ENCODE measurements around the gene TMEM131.
"Not testable (repeated sequence)": the region's sequence is repeated elsewhere in the genome, so short reads cannot be mapped to it uniquely, and the experiment has no call there.

The TMEM131 gene

DNA sequence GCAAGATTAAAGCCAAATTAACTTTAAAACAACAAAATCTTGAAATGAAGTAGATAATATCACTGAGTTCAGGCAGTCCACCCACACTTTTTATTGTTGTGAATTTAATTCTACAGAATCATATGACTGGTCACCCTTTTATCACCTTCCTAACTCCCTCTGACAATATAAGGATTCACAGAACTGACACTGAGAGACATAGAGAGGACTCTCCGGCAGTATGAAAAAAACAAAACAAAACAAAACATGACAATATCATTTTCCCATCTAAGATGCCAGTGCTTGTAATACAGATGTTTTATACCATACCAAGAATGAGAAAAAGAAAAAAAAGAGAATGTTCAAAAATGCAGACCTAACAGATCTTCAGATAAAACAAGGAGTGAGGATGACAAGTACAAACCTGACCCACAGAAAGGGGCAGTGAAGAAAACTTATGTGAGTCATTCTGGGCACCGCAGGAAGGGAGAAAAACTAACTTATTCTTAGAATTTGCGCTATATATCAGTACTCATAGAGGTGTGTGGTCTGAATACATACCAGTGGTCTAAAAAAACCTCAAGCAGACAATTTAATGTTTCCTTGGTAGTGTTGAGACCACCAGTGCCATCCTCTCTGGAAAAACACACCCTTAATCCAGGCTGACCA lies 145.7 kb downstream of the TMEM131 start:
- ChIA-PET CTCF (no interaction called here), POLR2A (no interaction called here)
- TF ChIP-seq, protein P1, sequence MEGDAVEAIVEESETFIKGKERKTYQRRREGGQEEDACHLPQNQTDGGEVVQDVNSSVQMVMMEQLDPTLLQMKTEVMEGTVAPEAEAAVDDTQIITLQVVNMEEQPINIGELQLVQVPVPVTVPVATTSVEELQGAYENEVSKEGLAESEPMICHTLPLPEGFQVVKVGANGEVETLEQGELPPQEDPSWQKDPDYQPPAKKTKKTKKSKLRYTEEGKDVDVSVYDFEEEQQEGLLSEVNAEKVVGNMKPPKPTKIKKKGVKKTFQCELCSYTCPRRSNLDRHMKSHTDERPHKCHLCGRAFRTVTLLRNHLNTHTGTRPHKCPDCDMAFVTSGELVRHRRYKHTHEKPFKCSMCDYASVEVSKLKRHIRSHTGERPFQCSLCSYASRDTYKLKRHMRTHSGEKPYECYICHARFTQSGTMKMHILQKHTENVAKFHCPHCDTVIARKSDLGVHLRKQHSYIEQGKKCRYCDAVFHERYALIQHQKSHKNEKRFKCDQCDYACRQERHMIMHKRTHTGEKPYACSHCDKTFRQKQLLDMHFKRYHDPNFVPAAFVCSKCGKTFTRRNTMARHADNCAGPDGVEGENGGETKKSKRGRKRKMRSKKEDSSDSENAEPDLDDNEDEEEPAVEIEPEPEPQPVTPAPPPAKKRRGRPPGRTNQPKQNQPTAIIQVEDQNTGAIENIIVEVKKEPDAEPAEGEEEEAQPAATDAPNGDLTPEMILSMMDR (IDR thresholded peaks at IDR 0.05; ENCODE audit: control extremely low read depth, extremely low read depth, low read depth, missing control alignments) = no peak
- DNase-seq (ENCODE audit: extremely low spot score) = no peak

DNA sequence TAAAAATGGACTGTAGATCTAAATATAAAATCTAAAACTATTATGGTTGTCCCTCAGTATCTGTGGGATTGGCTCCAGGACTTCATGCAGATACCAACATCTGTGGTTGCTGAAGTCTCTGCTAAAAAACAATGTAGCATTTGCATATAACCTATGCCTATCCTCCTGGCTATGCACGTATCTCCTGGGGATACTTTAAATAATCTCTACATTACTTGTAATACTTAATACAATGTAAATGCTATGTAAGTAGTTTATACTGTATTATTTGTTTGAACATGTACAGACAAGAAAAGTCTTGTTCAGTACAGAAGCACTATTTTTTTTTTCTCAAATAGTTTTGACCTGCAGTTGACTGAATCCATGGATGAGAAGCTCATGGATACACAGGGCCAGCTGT lies 147.4 kb downstream of the TMEM131 start:
- ChIA-PET POLR2A (no interaction called here), CTCF (interaction anchor here (1.4 kb wide), 1 partner anchor 11 kb away, joined by 3 read pairs; no protein-coding TSS in a partner anchor)
- no peak for DNase-seq (ENCODE audit: extremely low spot score)
- TF ChIP-seq, protein P1 (IDR thresholded peaks at IDR 0.05; ENCODE audit: control extremely low read depth, extremely low read depth, low read depth, missing control alignments) = no peak

DNA sequence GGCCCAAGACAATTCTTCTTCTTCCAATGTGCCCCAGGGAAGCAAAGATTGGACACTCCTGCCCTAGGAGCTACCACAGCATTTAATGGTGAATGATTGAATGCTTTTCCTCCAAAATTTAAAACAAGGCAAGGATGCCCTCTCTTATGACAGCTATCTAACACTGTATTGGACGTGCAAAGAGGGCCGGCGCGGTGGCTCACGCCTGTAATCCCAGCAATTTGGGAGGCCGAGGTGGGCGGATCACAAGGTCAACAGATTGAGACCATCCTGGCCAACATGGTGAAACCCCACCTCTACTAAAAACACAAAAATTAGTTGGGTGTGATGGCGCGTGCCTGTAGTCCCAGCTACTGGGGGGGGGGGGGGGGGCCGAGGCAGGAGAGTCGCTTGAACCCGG lies 149.0 kb downstream of the TMEM131 start:
- POLR2A ChIA-PET; DNase-seq (ENCODE audit: extremely low spot score): not testable (repeated sequence)
- CTCF ChIA-PET = interaction anchor here (1.0 to 1.7 kb wide), 4 partner anchors 16 to 36 kb away, joined by 3 read pairs; no protein-coding TSS in a partner anchor

DNA sequence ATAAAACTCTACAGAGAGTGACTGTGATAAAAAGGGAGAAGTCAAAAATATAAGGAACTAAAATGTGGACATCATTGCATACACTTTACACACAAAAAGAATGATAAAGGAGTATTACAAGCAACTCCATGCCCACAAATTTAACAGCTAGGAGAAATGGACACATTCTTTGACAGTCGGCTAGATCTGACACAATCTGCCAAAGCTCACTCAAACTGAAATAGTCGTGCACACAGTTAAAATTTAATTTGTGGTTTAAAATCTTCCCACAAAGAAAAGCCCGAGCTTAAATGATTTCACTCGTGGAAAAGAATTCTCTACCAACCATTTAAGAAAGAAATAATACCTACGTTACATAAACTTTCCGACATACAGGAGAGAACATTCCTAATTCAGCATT lies 149.9 kb downstream of the TMEM131 start:
- TF ChIP-seq, protein P1 (IDR thresholded peaks at IDR 0.05; ENCODE audit: control extremely low read depth, extremely low read depth, low read depth, missing control alignments) = no peak
- no peak for DNase-seq (ENCODE audit: extremely low spot score)
- POLR2A ChIA-PET = no interaction called here
- CTCF ChIA-PET = interaction anchor here (1.0 to 1.7 kb wide), 5 partner anchors 15 to 39 kb away, joined by 3 to 4 read pairs (median 3); no protein-coding TSS in a partner anchor

DNA sequence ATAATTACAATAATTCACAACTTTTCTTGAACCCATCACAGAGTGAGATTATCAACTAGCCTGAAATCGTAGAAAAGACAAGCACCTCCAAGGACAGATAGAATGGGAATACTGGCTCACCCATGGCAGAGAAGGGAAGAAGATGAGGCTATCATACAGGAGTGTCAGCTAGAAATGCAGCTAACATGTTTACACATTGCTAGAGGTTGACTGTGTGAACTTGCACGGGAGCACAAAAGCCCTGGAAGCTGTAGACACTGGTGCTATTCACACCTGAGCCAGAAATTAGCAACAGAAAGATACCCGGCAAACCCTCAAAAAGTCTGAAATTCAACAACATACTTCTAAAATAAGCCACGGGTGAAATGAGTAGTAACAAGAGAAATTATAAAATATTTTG lies 150.6 kb downstream of the TMEM131 start:
- POLR2A ChIA-PET = no interaction called here
- CTCF ChIA-PET = interaction anchor here (1.2 to 1.7 kb wide), 3 partner anchors 16 to 38 kb away, joined by 3 to 4 read pairs (median 3); no protein-coding TSS in a partner anchor
- TF ChIP-seq, protein P1 (IDR thresholded peaks at IDR 0.05; ENCODE audit: control extremely low read depth, extremely low read depth, low read depth, missing control alignments) = no peak
- no peak for DNase-seq (ENCODE audit: extremely low spot score)

DNA sequence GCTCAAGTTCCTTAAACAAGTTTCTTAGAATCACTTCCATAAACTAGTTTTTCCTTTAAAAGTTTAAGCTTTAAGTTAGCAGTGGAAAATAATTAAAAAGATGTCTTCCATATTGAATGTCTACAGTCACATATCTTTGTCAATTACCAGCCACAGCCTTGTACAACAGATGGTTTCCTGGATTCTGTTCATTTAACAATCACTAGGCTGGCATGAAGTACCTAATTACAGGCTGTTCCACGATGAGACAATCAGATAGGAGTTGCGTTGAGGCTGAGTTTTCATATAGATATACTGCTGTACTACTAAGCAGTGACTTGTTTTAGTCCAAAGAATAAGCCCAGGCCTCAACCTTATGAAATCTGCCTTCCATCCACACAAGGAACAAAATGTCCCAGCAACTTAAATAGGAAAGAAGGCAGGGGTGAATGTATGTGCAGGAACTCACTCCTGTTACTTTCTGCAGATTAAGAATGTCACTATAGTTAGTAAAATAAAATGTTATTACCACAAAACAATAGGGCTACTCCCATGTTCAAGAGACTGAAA lies 151.4 kb downstream of the TMEM131 start:
- ChIA-PET CTCF (interaction anchor here (1.1 to 1.7 kb wide), 2 partner anchors 8 to 37 kb away, joined by 3 to 4 read pairs; no protein-coding TSS in a partner anchor), POLR2A (no interaction called here)
- DNase-seq (ENCODE audit: extremely low spot score) = no peak
- TF ChIP-seq, protein P1 (IDR thresholded peaks at IDR 0.05; ENCODE audit: control extremely low read depth, extremely low read depth, low read depth, missing control alignments) = no peak

DNA sequence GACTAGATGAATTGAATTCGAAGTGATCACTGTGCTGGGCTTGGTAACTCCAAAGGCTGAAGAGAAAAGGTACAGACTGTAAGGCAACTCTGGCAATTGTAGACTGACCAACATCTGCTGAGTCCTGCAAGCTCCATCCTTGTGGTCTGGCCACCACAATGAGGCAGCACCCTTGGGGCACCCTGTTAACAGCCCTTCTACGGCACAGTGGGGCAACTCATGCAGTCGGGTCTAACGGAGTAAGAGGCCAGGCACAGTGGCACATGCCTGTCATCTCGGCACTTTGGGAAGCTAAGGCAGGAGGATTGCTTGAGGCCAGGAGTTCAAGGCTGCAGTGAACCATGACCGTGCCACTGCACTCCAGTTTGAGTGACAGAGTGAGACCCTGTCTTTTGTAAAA lies 155.6 kb downstream of the TMEM131 start:
- ChIA-PET CTCF (interaction anchor here (2.1 kb wide), 1 partner anchor 23 kb away, joined by 4 read pairs; no protein-coding TSS in a partner anchor), POLR2A (no interaction called here)
- TF ChIP-seq, protein P1 (IDR thresholded peaks at IDR 0.05; ENCODE audit: control extremely low read depth, extremely low read depth, low read depth, missing control alignments) = no peak
- DNase-seq (ENCODE audit: extremely low spot score) = no peak

All from GM10248 (cell line).